Subcutaneous abdominal adipose tissue (tissue), 5 donors: ENCODE measurements around the gene ATG5.
"Not testable (repeated sequence)": the region's sequence is repeated elsewhere in the genome, so short reads cannot be mapped to it uniquely, and the experiment has no call there.

Source experiments
- H3K27ac ChIP-seq: one replicate; pipeline ENCODE4 v1.7.0; 2013; ENCODE audit warnings: low read depth, mild to moderate bottlenecking, inconsistent platforms, low read length, moderate library complexity
- H3K27me3 ChIP-seq, 5 donors: one replicate each; pipeline ENCODE4 v1.7.0; 2013; ENCODE audit warnings: low read length in 5 of 5, inconsistent platforms in 1 of 5; ENCODE audit not compliant: control insufficient read depth in 5 of 5, insufficient read depth in 4 of 5
- H3K36me3 ChIP-seq, 5 donors: one replicate each; pipeline ENCODE4 v1.7.0; 2013; ENCODE audit warnings: low read length in 5 of 5; ENCODE audit not compliant: control insufficient read depth in 5 of 5, insufficient read depth in 5 of 5
- H3K4me1 ChIP-seq, 5 donors: one replicate each; pipeline ENCODE4 v1.7.0; 2013; ENCODE audit warnings: low read length in 5 of 5, mild to moderate bottlenecking in 3 of 5, moderate library complexity in 1 of 5; ENCODE audit not compliant: control insufficient read depth in 5 of 5, insufficient read depth in 5 of 5
- H3K4me3 ChIP-seq, 5 donors: one replicate each; pipeline ENCODE4 v1.7.0; 2013; ENCODE audit warnings: low read length in 5 of 5, low read depth in 1 of 5
- H3K9ac ChIP-seq, 5 donors: one replicate each; pipeline ENCODE4 v1.7.0; 2013; ENCODE audit warnings: low read length in 5 of 5, mild to moderate bottlenecking in 4 of 5, moderate library complexity in 3 of 5
- H3K9me3 ChIP-seq, 5 donors: one replicate each; pipeline ENCODE4 v1.7.0; 2013; ENCODE audit warnings: low read length in 5 of 5; ENCODE audit not compliant: control insufficient read depth in 5 of 5
- donor health status: healthy.
- donor health status: healthy.
- donor health status: healthy.
- donor health status: healthy.
- donor health status: healthy.

The ATG5 gene

GRCh38 chr6:106252687-106253086 is 72.9 kb downstream of the ATG5 start:
- H3K9ac ChIP-seq, result no peak overlapping the region
- no peak overlapping the region for H3K4me3 ChIP-seq
- peaks cover 0 to 4% (median 3%) of the 10 kb centered on the region in 5 donors for H3K36me3 ChIP-seq
- no peaks in the 10 kb centered on the region for H3K9me3 ChIP-seq
- no peaks in the 10 kb centered on the region for H3K27me3 ChIP-seq
- H3K4me1 ChIP-seq, result peaks cover 0 to 9% (median 7%) of the 10 kb centered on the region in 5 donors
- H3K27ac ChIP-seq, result no peak overlapping the region

GRCh38 chr6:106251531-106252255 is 73.9 kb downstream of the ATG5 start:
- not testable (repeated sequence) for H3K4me3 ChIP-seq, H3K9ac ChIP-seq, H3K27me3 ChIP-seq, H3K27ac ChIP-seq, H3K4me1 ChIP-seq, H3K36me3 ChIP-seq, H3K9me3 ChIP-seq

GRCh38 chr6:106250953-106251352 is 74.6 kb downstream of the ATG5 start:
- no peak overlapping the region for H3K9ac ChIP-seq
- peaks cover 0 to 9% (median 7%) of the 10 kb centered on the region in 5 donors for H3K4me1 ChIP-seq
- no peaks in the 10 kb centered on the region for H3K9me3 ChIP-seq
- H3K4me3 ChIP-seq, result no peak overlapping the region
- H3K36me3 ChIP-seq, result peaks cover 3 to 10% (median 7%) of the 10 kb centered on the region in 5 donors
- H3K27ac ChIP-seq, result no peak overlapping the region
- H3K27me3 ChIP-seq, result no peaks in the 10 kb centered on the region

GRCh38 chr6:106249658-106250057 is 75.9 kb downstream of the ATG5 start:
- H3K27me3 ChIP-seq, result no peaks in the 10 kb centered on the region
- peaks cover 0 to 3% (median under 1%) of the 10 kb centered on the region in 5 donors for H3K4me1 ChIP-seq
- H3K9ac ChIP-seq, result no peak overlapping the region
- no peak overlapping the region for H3K27ac ChIP-seq
- no peak overlapping the region for H3K4me3 ChIP-seq
- H3K36me3 ChIP-seq, result peaks cover 3 to 11% (median 7%) of the 10 kb centered on the region in 5 donors
- H3K9me3 ChIP-seq, result no peaks in the 10 kb centered on the region

- Histone ChIP-seq H3K4me1 (peaks cover 0 to 3% (median 0%) of the 10 kb centered on the region in 5 donors), H3K9ac (no peak overlapping the region), H3K36me3 (peaks cover 3 to 16% (median 7%) of the 10 kb centered on the region in 5 donors), H3K27ac (no peak overlapping the region), H3K4me3 (no peak overlapping the region), H3K9me3 (no peaks in the 10 kb centered on the region), H3K27me3 (no peaks in the 10 kb centered on the region)
These were observed 77.8 kb downstream of the ATG5 start for GRCh38 chr6:106247733-106248132.

GRCh38 chr6:106247293-106247692 is 78.3 kb downstream of the ATG5 start:
- Histone ChIP-seq H3K27ac (no peak overlapping the region), H3K36me3 (peaks cover 3 to 16% (median 7%) of the 10 kb centered on the region in 5 donors), H3K9me3 (no peaks in the 10 kb centered on the region), H3K27me3 (no peaks in the 10 kb centered on the region), H3K9ac (no peak overlapping the region), H3K4me1 (peaks cover 0 to 3% (median 0%) of the 10 kb centered on the region in 5 donors), H3K4me3 (no peak overlapping the region)

GRCh38 chr6:106244931-106245330 is 80.6 kb downstream of the ATG5 start:
- H3K27ac ChIP-seq, result no peak overlapping the region
- H3K4me1 ChIP-seq, result peaks cover 0 to 3% (median 0%) of the 10 kb centered on the region in 5 donors
- no peak overlapping the region for H3K4me3 ChIP-seq
- H3K9me3 ChIP-seq, result no peaks in the 10 kb centered on the region
- no peak overlapping the region for H3K9ac ChIP-seq
- H3K27me3 ChIP-seq, result no peaks in the 10 kb centered on the region
- peaks cover 3 to 16% (median 7%) of the 10 kb centered on the region in 5 donors for H3K36me3 ChIP-seq

- no peak overlapping the region for H3K9ac ChIP-seq
- peaks cover 3 to 16% (median 7%) of the 10 kb centered on the region in 5 donors for H3K36me3 ChIP-seq
- no peaks in the 10 kb centered on the region for H3K27me3 ChIP-seq
- peaks cover 0 to 3% (median 0%) of the 10 kb centered on the region in 5 donors for H3K4me1 ChIP-seq
- no peak overlapping the region for H3K27ac ChIP-seq
- no peaks in the 10 kb centered on the region for H3K9me3 ChIP-seq
- H3K4me3 ChIP-seq, result no peak overlapping the region
These were observed 81.0 kb downstream of the ATG5 start for GRCh38 chr6:106244521-106244920.

GRCh38 chr6:106243261-106243660 is 82.3 kb downstream of the ATG5 start:
- no peak overlapping the region for H3K27ac ChIP-seq
- no peaks in the 10 kb centered on the region for H3K27me3 ChIP-seq
- peaks cover 3 to 16% (median 7%) of the 10 kb centered on the region in 5 donors for H3K36me3 ChIP-seq
- H3K9ac ChIP-seq, result no peak overlapping the region
- no peak overlapping the region for H3K4me3 ChIP-seq
- peaks cover 0 to 3% (median 0%) of the 10 kb centered on the region in 5 donors for H3K4me1 ChIP-seq
- no peaks in the 10 kb centered on the region for H3K9me3 ChIP-seq

- Histone ChIP-seq H3K36me3 (peaks cover 0 to 6% (median 0%) of the 10 kb centered on the region in 5 donors), H3K9ac (no peak overlapping the region), H3K27me3 (no peaks in the 10 kb centered on the region), H3K4me1 (peaks cover 0 to 3% (median 0%) of the 10 kb centered on the region in 5 donors), H3K27ac (no peak overlapping the region), H3K9me3 (no peaks in the 10 kb centered on the region), H3K4me3 (no peak overlapping the region)
These were observed 84.1 kb downstream of the ATG5 start for GRCh38 chr6:106241498-106241897.
